Esophagus muscularis mucosa (tissue), 3 donors: ENCODE data around the gene SPG11.
A peak's percentile ranks its signal among the peaks of the same experiment; 100 is the strongest.

Experiments
- CTCF ChIP-seq, 3 experiments: fragments of 200-600 bp in 2 of 3; fragments of 450-650 bp in 1 of 3; sonication (generic) in 2 of 3; IDR thresholded peaks; one replicate each; pipeline ENCODE4 v1.5.1; 2017 to 2019; ENCODE audit warnings: antibody characterized with exemption in 3 of 3, mild to moderate bottlenecking in 2 of 3, moderate library complexity in 1 of 3
- POLR2A ChIP-seq: fragments of 450-650 bp; IDR thresholded peaks from one replicate; pipeline ENCODE4 v1.6.1; 2017; ENCODE audit warnings: antibody characterized with exemption, moderate library complexity, mild to moderate bottlenecking, low read depth
- POLR2AphosphoS5 ChIP-seq, 2 donors: sonication (generic); formaldehyde crosslinking; IDR thresholded peaks; one replicate each; pipeline ENCODE4 v1.6.1; 2017; ENCODE audit warnings: antibody characterized with exemption in 2 of 2

DNA sequence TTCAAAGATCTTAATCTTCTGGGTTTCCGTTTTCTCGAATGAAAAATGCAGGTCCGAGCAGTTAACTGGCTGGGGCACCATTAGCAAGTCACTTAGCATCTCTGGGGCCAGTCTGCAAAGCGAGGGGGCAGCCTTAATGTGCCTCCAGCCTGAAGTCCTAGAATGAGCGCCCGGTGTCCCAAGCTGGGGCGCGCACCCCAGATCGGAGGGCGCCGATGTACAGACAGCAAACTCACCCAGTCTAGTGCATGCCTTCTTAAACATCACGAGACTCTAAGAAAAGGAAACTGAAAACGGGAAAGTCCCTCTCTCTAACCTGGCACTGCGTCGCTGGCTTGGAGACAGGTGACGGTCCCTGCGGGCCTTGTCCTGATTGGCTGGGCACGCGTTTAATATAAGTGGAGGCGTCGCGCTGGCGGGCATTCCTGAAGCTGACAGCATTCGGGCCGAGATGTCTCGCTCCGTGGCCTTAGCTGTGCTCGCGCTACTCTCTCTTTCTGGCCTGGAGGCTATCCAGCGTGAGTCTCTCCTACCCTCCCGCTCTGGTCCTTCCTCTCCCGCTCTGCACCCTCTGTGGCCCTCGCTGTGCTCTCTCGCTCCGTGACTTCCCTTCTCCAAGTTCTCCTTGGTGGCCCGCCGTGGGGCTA is 47.8 kb upstream of the SPG11 start, which contains the start of the genes B2M and PATL2:
- TF ChIP-seq CTCF (IDR thresholded peaks at IDR 0.05) (peak in 1 of 3 experiments; percentile 2), POLR2AphosphoS5 (IDR thresholded peaks at IDR 0.05) (peak; percentile 100), POLR2A (peak; percentile 99)
